GM12873 (cell line): Measurements from ENCODE around the gene ACSBG1.

Experiments used
- CTCF ChIP-seq: IDR thresholded peaks from 2 replicates; pipeline ENCODE4 v1.5.1; 2012; ENCODE audit warnings: low read depth, mild to moderate bottlenecking, moderate library complexity, low read length, control low read depth; ENCODE audit not compliant: insufficient read depth; ENCODE audit errors: missing control alignments

The ACSBG1 gene

DNA sequence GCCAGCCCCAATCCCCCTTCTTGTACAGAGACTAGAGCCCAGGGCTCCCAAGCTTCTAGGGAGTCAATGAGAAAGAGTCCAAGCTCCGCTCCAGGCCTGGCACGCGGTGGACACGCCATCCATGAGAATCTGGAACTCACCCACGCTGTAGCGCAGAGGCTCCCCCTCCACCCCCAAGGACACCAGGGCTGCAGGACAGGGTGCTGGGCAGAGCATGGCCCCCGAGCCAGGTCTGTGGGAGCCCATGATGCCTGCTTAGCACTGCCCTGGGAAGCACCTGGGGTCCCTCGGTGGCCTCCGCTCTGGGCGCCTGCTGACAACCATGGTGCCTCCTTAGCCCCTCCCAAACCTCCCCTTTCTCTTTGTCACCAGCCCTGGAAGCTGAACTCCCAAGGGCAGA, 28.5 kb downstream of the ACSBG1 start:
- no peak for TF ChIP-seq CTCF

GRCh38 chr15:78205337-78205736, 29.0 kb downstream of the ACSBG1 start:
- no peak for TF ChIP-seq CTCF

DNA sequence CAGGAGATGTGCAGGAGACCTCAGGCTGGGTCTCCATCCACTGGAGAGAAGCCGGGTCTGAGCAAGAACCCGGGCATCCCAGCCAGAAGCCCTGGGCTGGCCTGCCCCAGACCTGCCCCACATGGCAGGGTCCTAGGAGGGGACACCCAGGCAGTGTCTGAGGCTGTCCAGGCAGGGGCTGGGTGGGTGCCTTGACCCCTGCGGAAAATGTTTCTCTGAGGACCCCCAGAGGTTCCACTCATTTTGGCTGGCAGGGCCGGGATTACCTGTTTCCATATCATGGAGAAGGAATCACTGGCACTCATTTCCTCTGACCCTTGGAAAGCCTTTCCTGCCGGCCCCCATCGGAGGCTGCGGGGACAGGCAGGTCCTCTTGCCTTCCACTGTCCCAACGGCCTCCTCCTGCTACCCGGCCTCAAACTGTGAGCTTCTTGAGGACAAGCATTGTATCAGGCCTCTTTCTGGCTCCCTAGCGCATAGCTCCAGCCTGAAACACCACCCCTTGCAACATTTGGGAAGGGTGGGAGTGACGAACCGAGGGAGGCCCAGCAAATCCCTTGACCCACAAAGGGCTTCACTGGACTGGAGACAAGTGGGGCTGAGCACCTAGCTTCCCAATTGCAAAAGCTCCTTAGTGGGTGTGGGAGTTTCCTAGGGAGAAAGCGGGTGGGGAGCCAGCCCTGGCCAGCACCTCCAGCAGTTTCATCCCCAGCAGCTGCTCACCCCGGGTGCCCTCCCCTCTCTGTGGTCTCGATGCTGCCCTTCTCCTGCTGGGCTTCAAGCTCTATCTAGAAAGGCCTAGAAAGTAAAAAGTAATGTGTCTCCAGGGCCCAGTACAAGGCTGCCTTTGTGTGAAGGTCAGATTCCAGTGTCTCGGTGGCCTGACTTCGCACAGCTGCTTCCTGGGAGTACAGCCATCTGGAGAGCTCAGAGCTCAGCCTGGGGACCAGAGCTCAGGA, 29.7 kb downstream of the ACSBG1 start:
- TF ChIP-seq CTCF = no peak

DNA sequence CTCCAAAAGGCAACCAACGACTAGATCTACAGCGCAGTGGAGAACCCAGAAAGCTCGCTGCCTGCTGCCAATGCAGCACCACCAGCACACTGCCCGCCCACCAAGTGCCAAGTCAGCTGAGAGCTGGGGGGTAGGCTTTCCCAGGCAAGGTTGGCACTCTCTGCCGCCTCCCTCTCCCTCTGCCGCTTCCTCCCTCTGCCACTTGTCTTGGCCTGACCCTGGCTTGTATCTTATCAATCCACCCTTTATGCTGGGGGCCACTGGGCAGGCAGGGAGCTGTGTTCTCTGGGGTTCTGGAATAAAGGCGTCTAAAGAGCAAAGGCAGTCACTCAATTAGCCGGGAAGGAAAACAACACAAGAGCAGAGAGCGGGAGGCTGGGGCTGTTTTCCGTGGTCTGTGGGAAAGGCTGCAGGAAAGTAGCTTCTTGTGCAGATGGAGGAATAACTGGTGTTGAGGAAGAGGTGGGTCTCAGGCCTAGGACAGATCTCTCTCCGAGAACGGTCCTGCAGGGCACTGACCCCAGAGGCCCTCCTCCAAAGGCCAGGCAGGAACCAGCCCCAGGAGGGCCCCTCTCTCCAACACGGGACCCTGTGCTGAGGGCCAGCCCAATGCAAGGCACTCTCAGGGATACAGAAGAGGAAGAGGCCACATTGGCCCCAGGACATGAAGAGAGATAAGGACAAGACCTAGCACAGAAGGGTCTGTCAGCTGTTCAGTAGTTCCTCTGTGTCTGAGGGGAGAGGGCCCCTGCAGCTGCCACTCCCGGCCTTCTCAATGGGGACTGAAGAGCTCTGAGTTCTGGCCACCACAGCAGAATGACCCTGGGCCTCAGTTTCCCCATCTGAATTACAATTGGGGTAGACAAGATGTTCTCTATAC, 30.8 kb downstream of the ACSBG1 start:
- no peak for TF ChIP-seq CTCF

- no peak for TF ChIP-seq CTCF
Measured at GRCh38 chr15:78201281-78202190, 32.8 kb downstream of the ACSBG1 start.

- TF ChIP-seq CTCF = no peak
Measured at GRCh38 chr15:78200276-78200930, 34.0 kb downstream of the ACSBG1 start.
